Gastrocnemius medialis (tissue), 4 donors: ENCODE measurements around the gene BTG1. TPM values are rescaled to one million over a fixed set of nuclear protein-coding genes. Genes with fewer than 3 reads are reported as not detected.

Experiments used
- ATAC-seq, 2 donors: fragments of 150-250 bp; one replicate each; pipeline ENCODE4 v1.9.1; 2016
- DNase-seq, 2 donors: peaks; one replicate each; pipeline ENCODE4 v3.0.0-alpha.2; 2019
- H3K27ac ChIP-seq, 4 donors: fragments of 200-600 bp; sonication (generic); 1 replicate in 1 of 4; 2 replicates in 3 of 4; pipeline ENCODE4 v1.5.1; 2016 to 2018; ENCODE audit warnings: mild to moderate bottlenecking in 2 of 4, moderate library complexity in 1 of 4
- H3K27me3 ChIP-seq, 3 donors: fragments of 200-600 bp; sonication (generic) in 2 of 3; 1 replicate in 1 of 3; 2 replicates in 2 of 3; pipeline versions ENCODE4 v1.5.1 to v1.6.0; 2016 to 2019; ENCODE audit warnings: mild to moderate bottlenecking in 1 of 3, moderate library complexity in 1 of 3
- H3K36me3 ChIP-seq, 2 donors: fragments of 200-600 bp; sonication (generic) in 1 of 2; one replicate each; pipeline ENCODE4 v1.5.1; 2017 to 2018
- H3K4me1 ChIP-seq, 2 donors: fragments of 200-600 bp; sonication (generic) in 1 of 2; one replicate each; pipeline ENCODE4 v1.5.1; 2016 to 2017; ENCODE audit warnings: mild to moderate bottlenecking in 2 of 2
- H3K4me3 ChIP-seq, 4 donors: fragments of 200-600 bp; sonication (generic) in 3 of 4; 1 replicate in 1 of 4; 2 replicates in 3 of 4; pipeline ENCODE4 v1.5.1; 2016 to 2019; ENCODE audit warnings: mild to moderate bottlenecking in 2 of 4
- H3K9me3 ChIP-seq, 3 donors: fragments of 200-600 bp; sonication (generic) in 2 of 3; 1 replicate in 1 of 3; 2 replicates in 2 of 3; pipeline ENCODE4 v1.5.1; 2016 to 2019
- CTCF ChIP-seq, 5 experiments: fragments of 450-650 bp in 3 of 5; fragments of 200-600 bp in 2 of 5; sonication (generic) in 2 of 5; IDR thresholded peaks in 4 of 5; conservative IDR thresholded peaks in 1 of 5; 1 replicate in 4 of 5; 2 replicates in 1 of 5; pipeline ENCODE4 v1.5.1; 2016 to 2019; ENCODE audit warnings: antibody characterized with exemption in 5 of 5, mild to moderate bottlenecking in 3 of 5, moderate library complexity in 3 of 5
- POLR2A ChIP-seq, 2 donors: fragments of 450-650 bp; IDR thresholded peaks; one replicate each; pipeline ENCODE4 v1.6.1; 2017; ENCODE audit warnings: antibody characterized with exemption in 2 of 2, mild to moderate bottlenecking in 2 of 2, moderate library complexity in 2 of 2
- in situ Hi-C, 4 donors: fragments of 200-750 bp; cut with MboI; loops; one replicate each; pipeline versions ENCODE4 v1.15.0 to v1.8.0; 2017; ENCODE audit warnings: low sequenced_read_pairs in 4 of 4
- intact Hi-C: fragments of 100-400 bp; cut with DNase I; formaldehyde crosslinking; loops from one replicate; pipeline ENCODE4 v1.15.1; 2023; ENCODE audit warnings: low total_unique reads
- total RNA-seq, 4 donors: library from RNA; depleted of rRNA; stranded (reverse); fragments of >200 nt; gene quantifications; one replicate each; pipeline versions ENCODE4 v1.1.0 to v1.2.3, GENCODE V29; 2016

The BTG1 gene
- total RNA-seq, 4 donors from 2014 or later: 12.5 to 33.1 (median 16.5) TPM

GRCh38 chr12:92110083-92110640 lies 35.5 kb downstream of the BTG1 start:
- no peak for TF ChIP-seq POLR2A (IDR thresholded peaks at IDR 0.05)
- no peak for TF ChIP-seq CTCF (IDR thresholded peaks at IDR 0.05 in 4 of 5, conservative IDR thresholded peaks at IDR 0.05 in 1 of 5)
- Histone ChIP-seq H3K4me1 (no peaks in the 10 kb centered on the region), H3K9me3 (no peaks in the 10 kb centered on the region), H3K4me3 (no peak overlapping the region), H3K36me3 (no peaks in the 10 kb centered on the region), H3K27ac (no peak overlapping the region), H3K27me3 (no peaks in the 10 kb centered on the region)
- in situ Hi-C loops (no loop called here), intact Hi-C loops (no loop called here)
- no peak for ATAC-seq
- no peak for DNase-seq

- intact Hi-C loops (no loop called here), in situ Hi-C loops (no loop called here)
- no peak overlapping the region for H3K4me3 ChIP-seq
- no peaks in the 10 kb centered on the region for H3K36me3 ChIP-seq
- TF ChIP-seq POLR2A (IDR thresholded peaks at IDR 0.05): no peak
- no peak for TF ChIP-seq CTCF (IDR thresholded peaks at IDR 0.05 in 4 of 5, conservative IDR thresholded peaks at IDR 0.05 in 1 of 5)
- ATAC-seq (no peak), DNase-seq (no peak)
- H3K9me3 ChIP-seq: no peaks in the 10 kb centered on the region
- H3K4me1 ChIP-seq: no peaks in the 10 kb centered on the region
- H3K27ac ChIP-seq: no peak overlapping the region
- H3K27me3 ChIP-seq: no peaks in the 10 kb centered on the region
Measured at GRCh38 chr12:92109613-92110012, 36.0 kb downstream of the BTG1 start.

GRCh38 chr12:92108651-92109050 lies 37.0 kb downstream of the BTG1 start:
- intact Hi-C loops: no loop called here
- no peak overlapping the region for H3K4me3 ChIP-seq
- H3K27ac ChIP-seq: no peak overlapping the region
- H3K4me1 ChIP-seq: no peaks in the 10 kb centered on the region
- ATAC-seq: peak in 1 of 2 donors; percentile 47
- DNase-seq: no peak
- no peaks in the 10 kb centered on the region for H3K9me3 ChIP-seq
- no peaks in the 10 kb centered on the region for H3K27me3 ChIP-seq
- in situ Hi-C loops: no loop called here
- TF ChIP-seq CTCF (IDR thresholded peaks at IDR 0.05 in 4 of 5, conservative IDR thresholded peaks at IDR 0.05 in 1 of 5) (no peak), POLR2A (IDR thresholded peaks at IDR 0.05) (no peak)
- H3K36me3 ChIP-seq: no peaks in the 10 kb centered on the region

GRCh38 chr12:92107621-92108131 lies 38.0 kb downstream of the BTG1 start:
- DNase-seq (no peak), ATAC-seq (no peak)
- H3K4me1 ChIP-seq: no peaks in the 10 kb centered on the region
- H3K27me3 ChIP-seq: no peaks in the 10 kb centered on the region
- TF ChIP-seq CTCF (IDR thresholded peaks at IDR 0.05 in 4 of 5, conservative IDR thresholded peaks at IDR 0.05 in 1 of 5) (no peak), POLR2A (IDR thresholded peaks at IDR 0.05) (no peak)
- no peaks in the 10 kb centered on the region for H3K36me3 ChIP-seq
- no peaks in the 10 kb centered on the region for H3K9me3 ChIP-seq
- no peak overlapping the region for H3K4me3 ChIP-seq
- in situ Hi-C loops: no loop called here
- H3K27ac ChIP-seq: no peak overlapping the region
- intact Hi-C loops: no loop called here

GRCh38 chr12:92107094-92107493 lies 38.6 kb downstream of the BTG1 start:
- DNase-seq (no peak), ATAC-seq (no peak)
- Histone ChIP-seq H3K4me1 (no peaks in the 10 kb centered on the region), H3K27me3 (no peaks in the 10 kb centered on the region), H3K9me3 (no peaks in the 10 kb centered on the region), H3K4me3 (no peak overlapping the region), H3K36me3 (no peaks in the 10 kb centered on the region), H3K27ac (no peak overlapping the region)
- intact Hi-C loops: no loop called here
- in situ Hi-C loops: no loop called here
- no peak for TF ChIP-seq POLR2A (IDR thresholded peaks at IDR 0.05)
- no peak for TF ChIP-seq CTCF (IDR thresholded peaks at IDR 0.05 in 4 of 5, conservative IDR thresholded peaks at IDR 0.05 in 1 of 5)
